GM21526 (cell line): ENCODE data around the gene AXDND1.
"Not testable (repeated sequence)": the region's sequence is repeated elsewhere in the genome, so short reads cannot be mapped to it uniquely, and the experiment has no call there.

Experiments used
- ATAC-seq: cut with Tn5 transposase; IDR thresholded peaks from one replicate; pipeline ENCODE4 v1.9.1; 2021; ENCODE audit warnings: moderate library complexity; ENCODE audit not compliant: unreplicated experiment, low FRiP score

The AXDND1 gene

GRCh38 chr1:179459606-179460206 lies 93.9 kb downstream of the AXDND1 start:
- not testable (repeated sequence) for ATAC-seq

DNA sequence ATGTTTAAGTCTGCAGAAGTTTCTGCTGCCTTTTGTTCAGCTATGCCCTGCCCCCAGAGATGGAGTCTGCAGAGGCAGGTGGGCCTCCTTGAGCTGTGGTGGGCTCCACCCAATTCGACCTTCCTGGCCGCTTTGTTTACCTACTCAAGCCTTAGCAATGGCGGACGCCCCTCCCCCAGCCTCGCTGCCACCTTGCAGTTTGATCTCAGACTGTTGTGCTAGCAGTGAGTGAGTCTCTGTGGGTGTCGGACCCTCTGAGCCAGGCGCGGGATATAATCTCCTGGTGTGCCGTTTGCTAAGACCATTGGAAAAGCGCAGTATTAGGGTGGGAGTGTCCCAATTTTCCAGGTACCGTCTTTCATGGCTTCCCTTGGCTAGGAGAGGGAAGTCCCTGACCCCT lies 99.9 kb downstream of the AXDND1 start:
- ATAC-seq = not testable (repeated sequence)

DNA sequence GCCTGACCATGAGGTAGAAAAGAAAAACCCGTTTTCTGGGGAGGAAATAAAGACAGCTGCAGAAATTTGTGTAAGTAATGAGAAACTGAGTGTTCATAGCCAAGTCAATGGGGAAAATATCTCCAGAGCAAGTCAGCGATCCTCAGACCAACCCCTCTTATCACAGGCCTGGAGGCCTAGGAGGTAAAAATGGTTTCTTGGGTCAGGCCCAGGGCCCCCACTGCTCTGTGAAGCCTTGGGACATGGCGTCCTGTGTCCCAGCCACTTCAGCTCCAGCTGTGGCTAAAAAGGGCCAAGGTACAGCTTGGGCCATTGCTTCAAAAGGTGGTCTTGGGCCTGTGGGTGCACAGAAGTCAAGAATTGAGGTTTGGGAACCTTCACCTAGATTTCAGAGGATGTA lies 108.9 kb downstream of the AXDND1 start:
- ATAC-seq = no peak

DNA sequence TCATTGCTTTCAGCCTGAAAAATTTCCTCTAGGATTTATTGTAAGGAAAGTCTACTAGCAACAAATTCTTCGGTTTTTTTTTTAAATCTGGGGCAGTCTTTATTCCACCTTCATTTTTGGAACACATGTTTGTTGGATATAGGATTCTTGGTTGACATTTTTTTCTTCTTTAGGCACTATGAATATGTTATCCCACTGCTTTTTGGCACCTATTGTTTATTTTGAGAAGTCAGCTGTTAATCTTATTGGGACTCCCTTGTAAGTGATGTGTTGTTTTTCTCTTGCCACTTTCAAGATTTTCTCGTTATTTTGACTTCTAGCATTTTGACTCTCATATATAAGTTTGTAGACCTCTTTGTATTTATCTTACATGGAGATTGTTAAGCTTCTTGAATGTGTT lies 110.7 kb downstream of the AXDND1 start:
- ATAC-seq = no peak

- ATAC-seq = no peak
Observed at GRCh38 chr1:179478370-179478769, 112.6 kb downstream of the AXDND1 start.

- no peak for ATAC-seq
Observed at GRCh38 chr1:179490611-179491010, 124.8 kb downstream of the AXDND1 start.

DNA sequence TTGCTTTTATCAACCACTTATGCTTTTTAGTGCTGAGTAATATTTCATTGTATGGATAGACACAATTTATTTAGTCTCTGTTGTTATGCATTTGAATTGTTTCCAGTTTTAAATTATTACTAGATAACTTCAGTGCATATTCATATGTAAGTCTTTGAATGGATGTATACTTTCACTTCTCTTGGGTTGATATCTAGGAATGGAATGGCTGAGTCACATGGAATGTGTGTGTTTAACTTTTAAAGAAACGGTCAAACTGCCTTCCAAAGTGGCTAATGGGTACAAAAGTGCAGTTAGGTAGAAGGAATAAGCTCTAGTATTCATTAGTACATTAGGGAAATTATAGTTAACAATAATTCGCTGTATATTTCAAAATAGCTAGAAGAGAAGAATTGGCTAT lies 127.6 kb downstream of the AXDND1 start:
- ATAC-seq = no peak

- ATAC-seq = no peak
Observed at GRCh38 chr1:179506199-179506598, 140.4 kb downstream of the AXDND1 start.

- ATAC-seq = no peak
Observed at GRCh38 chr1:179509384-179509783, 143.6 kb downstream of the AXDND1 start.

- ATAC-seq = peak; percentile 88
Observed at GRCh38 chr1:179510038-179510437, 144.3 kb downstream of the AXDND1 start.

GRCh38 chr1:179516976-179517705 lies 151.4 kb downstream of the AXDND1 start:
- ATAC-seq = no peak

DNA sequence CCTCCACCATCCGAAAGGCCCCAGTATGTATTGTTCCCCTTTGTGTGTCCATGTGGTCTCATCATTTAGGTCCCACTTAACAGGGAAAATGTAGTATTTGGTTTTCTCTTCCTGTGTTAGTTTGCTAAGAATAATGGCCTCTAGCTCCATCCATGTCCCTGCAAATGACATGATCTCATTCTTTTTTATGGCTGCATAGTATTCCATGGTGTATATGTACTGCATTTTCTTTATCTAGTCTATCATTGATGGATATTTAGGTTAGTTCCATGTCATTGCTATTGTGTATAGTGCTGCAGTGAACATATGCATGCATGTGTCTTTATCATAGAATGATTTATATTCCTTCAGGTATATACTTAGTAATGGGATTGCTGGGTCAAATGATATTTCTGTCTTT lies 152.8 kb downstream of the AXDND1 start:
- not testable (repeated sequence) for ATAC-seq

DNA sequence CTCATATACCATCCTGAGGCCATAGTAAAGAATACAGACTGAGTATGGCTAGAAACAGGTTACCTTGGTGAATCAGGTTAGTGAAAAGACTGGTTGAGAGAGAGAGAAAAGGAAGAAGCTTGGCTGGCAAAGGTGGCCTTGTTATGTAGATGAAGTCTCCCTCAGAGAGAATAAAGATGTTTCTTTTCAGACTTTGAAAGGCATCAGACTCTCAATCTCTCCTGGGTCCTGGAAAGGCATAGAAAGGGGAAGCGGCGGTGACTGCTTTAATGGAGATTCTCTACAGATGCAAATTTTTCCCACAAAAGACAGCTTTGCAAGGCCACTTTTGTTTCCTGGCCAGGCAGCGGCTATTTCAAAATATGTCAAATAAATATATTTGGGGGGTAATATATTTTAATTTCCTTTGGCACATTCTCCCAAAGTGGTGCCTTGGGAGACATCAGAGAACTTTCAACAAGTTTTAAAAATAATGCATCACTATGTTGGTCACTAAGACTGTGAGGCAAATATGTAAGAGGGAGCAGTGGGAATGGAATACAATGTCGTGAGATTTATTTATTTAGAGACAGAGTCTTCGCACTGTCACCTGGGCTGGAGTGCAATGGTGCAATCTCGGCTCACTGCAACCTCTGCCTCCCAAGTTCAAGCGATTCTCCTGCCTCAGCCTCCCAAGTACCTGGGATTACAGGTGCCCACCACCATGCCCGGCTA lies 163.9 kb downstream of the AXDND1 start:
- ATAC-seq = no peak

DNA sequence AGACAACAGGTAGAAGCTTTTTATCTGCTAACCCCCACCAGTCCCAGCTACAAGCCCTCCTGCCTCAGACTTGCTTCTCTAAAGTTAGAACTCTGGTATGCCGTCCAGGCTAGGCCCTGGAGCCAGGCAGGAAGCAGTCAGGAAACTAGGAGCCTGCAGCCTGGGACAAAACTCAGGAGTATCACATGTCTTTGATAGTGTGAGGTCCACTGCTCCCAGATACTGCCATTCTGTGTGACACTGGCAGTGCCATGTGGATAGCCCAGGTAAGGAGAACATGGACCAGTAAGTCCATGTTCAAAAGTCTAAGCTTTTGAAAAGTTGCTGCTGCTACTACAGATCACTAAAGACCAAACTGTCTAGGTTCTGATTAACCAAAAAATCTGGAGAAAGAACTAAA lies 164.6 kb downstream of the AXDND1 start:
- ATAC-seq = no peak

GRCh38 chr1:179541774-179542173 lies 176.0 kb downstream of the AXDND1 start:
- ATAC-seq = no peak

DNA sequence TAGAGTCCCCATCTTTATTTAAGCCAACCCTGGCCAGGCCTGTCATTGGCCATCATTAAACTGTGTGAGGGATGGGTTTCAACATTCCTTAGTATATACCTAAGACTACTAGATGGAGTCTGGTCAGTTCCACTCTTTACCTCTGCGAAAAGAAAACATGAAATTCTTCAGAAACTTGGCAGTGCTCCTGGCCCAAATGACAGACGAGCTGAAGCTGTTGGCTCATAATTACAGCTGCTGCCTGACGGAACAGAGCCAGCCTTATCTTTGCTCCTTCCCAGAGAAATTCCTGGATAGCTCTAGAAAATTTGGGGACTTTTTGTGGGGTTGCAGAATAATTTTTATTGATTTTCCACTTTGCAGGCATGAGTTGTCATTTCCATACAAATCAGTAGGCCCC lies 179.6 kb downstream of the AXDND1 start:
- ATAC-seq = no peak

GRCh38 chr1:179547021-179547535 lies 181.3 kb downstream of the AXDND1 start:
- no peak for ATAC-seq

DNA sequence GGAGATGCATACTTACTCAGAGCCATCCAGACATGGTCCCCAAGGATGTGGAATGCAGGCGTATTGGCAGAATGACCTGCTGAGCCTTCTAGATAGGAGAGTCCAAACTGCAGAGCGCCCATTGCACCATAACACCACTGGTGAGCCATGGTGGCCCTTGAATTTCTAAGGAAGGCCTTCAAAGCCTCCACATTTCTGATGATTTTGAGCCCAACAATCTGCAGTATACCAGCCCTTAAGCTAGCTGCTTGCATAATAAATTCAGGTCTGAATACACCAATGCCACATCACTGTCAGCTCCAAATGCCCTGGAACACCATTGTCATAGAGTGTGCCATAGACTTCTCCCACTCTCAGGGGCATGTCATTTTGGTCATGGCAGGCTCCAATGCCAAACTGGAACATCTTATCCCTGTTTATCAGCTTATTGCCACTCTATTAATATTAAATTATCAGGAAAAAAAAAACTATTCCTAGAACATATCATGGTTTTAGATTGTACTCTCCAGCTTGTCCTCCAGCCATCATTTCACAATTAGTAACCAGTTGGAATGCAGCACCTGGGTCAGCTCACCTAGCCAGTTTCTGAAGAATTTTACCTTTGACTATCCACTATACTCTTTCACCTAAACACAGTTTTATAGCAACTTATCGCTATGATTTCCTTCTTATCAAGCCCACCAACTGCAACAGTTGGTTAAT lies 183.0 kb downstream of the AXDND1 start:
- ATAC-seq = no peak

DNA sequence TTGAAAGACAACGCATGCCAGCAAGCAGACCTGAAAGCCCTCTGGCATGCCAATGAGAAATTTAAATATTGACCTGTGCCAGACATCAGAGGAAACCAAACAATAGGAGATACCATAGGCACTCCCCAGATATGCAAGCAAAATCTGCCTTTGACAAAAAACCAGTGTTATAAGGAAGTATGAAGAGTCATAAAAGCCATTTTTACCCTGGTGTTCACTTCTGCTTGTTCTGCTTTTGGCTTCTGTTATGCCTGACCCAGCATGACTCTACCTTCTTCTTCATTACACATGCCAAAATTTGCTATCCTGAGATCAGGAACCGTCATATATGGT lies 183.6 kb downstream of the AXDND1 start:
- no peak for ATAC-seq

DNA sequence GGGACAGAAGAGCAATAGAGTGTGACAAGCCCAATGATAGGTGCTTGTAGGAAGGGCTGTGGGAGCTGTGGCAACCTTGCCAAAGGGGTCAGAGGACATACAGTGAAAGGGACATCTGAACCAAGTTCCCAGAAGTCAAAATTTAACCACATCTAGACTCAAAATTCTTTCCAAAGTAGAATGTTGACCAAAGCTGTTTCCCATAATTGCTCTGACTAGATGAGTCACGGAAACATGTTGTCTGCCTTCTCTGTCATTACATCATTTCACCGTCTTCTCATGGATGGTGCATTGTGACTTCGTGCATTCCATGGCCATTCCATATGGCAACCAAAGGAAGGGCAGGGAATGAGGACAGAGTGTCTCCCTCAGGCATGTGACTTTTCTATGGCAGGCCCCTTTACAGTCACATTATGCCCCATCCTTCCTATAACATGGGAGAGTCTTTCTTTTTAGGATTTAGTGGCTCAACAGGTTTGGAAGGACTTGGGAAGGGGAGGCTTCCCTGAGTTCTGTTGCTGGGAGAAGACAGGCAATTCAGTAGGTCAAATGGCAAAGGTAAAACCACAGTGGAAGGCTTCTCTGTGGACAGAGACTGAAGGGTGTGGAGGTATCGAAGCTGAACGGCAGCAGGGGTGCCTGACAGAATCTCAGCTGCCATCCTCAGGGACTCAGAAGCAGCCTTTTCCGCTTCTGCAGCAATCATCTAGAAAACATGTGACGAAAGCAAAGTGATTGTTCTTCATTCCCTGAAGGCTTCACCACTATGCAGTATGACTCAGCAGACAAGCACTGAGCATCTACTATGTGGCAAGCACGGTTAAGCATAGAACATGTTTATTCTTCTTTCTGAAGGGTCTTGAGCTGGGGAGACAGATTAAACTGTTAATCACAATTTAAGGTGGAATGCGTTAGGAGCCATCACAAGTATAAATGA lies 185.2 kb downstream of the AXDND1 start:
- ATAC-seq = peak; percentile 59
